ENCODE measurements around the gene BICD1. TPM values are rescaled to one million over a fixed set of nuclear protein-coding genes. Genes with fewer than 3 reads are reported as not detected.

BICD1 gene
- polyA plus RNA-seq, 1 experiment, result 7.9 TPM

DNA sequence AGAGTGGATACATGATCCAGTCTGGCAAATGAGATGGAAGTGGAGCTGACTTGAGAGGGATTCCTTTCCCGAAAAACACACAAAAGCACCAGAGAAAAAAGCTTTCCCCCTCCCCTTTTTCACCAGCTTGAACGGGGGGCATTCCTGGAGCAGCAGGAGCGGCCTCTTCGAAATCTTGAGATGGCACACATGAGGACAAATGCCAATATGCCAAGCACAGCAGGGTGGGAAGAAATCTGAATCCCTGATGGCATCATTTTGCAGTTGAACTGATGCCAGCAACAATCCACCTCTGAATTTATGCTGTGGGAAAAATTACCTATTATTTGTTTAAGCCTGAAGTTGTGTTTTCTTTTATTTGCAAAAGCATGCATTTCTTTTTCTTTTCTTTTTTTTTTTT lies 29.7 kb upstream of the BICD1 start:
- POLR2A ChIA-PET, result no interaction called here
- Histone ChIP-seq H3K4me3 (ENCODE audit: low read depth, low read length) (no peak overlapping the region), H3K36me3 (ENCODE audit: control insufficient read depth, insufficient read depth, low read length) (no peaks in the 10 kb centered on the region), H3K27me3 (ENCODE audit: control insufficient read depth, insufficient read depth, low read length) (no peaks in the 10 kb centered on the region)
- CTCF ChIA-PET, result interaction anchor here (1.5 to 2.4 kb wide), 2 partner anchors 16 to 38 kb away, joined by 3 to 8 read pairs; no protein-coding TSS in a partner anchor
- TF ChIP-seq, protein P1, sequence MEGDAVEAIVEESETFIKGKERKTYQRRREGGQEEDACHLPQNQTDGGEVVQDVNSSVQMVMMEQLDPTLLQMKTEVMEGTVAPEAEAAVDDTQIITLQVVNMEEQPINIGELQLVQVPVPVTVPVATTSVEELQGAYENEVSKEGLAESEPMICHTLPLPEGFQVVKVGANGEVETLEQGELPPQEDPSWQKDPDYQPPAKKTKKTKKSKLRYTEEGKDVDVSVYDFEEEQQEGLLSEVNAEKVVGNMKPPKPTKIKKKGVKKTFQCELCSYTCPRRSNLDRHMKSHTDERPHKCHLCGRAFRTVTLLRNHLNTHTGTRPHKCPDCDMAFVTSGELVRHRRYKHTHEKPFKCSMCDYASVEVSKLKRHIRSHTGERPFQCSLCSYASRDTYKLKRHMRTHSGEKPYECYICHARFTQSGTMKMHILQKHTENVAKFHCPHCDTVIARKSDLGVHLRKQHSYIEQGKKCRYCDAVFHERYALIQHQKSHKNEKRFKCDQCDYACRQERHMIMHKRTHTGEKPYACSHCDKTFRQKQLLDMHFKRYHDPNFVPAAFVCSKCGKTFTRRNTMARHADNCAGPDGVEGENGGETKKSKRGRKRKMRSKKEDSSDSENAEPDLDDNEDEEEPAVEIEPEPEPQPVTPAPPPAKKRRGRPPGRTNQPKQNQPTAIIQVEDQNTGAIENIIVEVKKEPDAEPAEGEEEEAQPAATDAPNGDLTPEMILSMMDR (IDR thresholded peaks at IDR 0.05; ENCODE audit: insufficient read depth, low read depth, low read length), result no peak
- DNase-seq (ENCODE audit: low read depth), result no peak

DNA sequence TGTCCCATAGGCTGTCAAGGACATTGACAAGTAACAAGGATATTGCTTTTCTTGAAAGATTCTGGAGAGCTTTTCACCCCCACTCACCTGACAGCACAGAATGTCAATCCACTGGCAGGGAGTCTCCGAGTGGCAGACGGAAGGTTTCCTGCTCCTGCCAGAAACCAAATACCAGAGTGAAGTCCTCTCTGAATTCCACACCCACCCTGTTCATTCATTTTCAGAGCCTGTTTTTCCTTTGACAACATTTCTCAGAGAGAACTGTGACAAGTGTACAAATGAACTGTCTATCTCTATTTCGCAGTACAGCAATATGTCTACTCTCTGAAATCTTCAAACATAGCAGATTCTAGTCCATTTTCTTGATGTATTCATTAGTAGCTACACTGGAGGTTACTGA lies 26.2 kb upstream of the BICD1 start:
- H3K27me3 ChIP-seq (ENCODE audit: control insufficient read depth, insufficient read depth, low read length), result no peaks in the 10 kb centered on the region
- ChIA-PET POLR2A (no interaction called here), CTCF (interaction anchor here (1.2 kb wide), 1 partner anchor 11 kb away, joined by 3 read pairs; no protein-coding TSS in a partner anchor)
- no peaks in the 10 kb centered on the region for H3K36me3 ChIP-seq (ENCODE audit: control insufficient read depth, insufficient read depth, low read length)
- H3K4me3 ChIP-seq (ENCODE audit: low read depth, low read length), result no peak overlapping the region
- TF ChIP-seq, protein P1 (IDR thresholded peaks at IDR 0.05; ENCODE audit: insufficient read depth, low read depth, low read length), result no peak
- DNase-seq (ENCODE audit: low read depth), result no peak

DNA sequence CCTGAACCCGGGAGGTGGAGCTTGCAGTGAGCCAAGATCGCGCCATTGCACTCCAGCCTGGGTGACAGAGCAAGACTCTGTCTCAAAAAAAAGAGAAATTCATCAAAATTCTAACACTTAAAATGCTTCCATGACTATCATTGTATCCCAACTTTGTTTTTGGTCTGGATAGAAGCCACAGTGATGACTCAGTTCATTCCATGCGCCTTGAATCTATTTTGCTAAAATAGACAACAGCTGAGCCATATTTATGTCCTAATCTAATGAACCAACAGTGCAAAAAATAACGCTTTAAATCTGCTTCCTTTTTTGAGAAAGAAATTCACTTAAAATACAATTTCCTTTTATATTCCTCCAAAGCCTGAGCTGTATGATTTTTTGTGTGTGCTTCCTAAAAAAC lies 23.2 kb upstream of the BICD1 start:
- TF ChIP-seq, protein P1 (IDR thresholded peaks at IDR 0.05; ENCODE audit: insufficient read depth, low read depth, low read length), result no peak
- ChIA-PET POLR2A (interaction anchor here (0.6 kb wide), 1 partner anchor 1938 kb away, joined by 8 read pairs; no protein-coding TSS in a partner anchor), CTCF (interaction anchor here (1.1 to 1.4 kb wide), 3 partner anchors 14 to 229 kb away, joined by 3 to 5 read pairs (median 3); no protein-coding TSS in a partner anchor)
- no peak for DNase-seq (ENCODE audit: low read depth)
- Histone ChIP-seq H3K4me3 (ENCODE audit: low read depth, low read length) (no peak overlapping the region), H3K36me3 (ENCODE audit: control insufficient read depth, insufficient read depth, low read length) (no peaks in the 10 kb centered on the region), H3K27me3 (ENCODE audit: control insufficient read depth, insufficient read depth, low read length) (no peaks in the 10 kb centered on the region)

DNA sequence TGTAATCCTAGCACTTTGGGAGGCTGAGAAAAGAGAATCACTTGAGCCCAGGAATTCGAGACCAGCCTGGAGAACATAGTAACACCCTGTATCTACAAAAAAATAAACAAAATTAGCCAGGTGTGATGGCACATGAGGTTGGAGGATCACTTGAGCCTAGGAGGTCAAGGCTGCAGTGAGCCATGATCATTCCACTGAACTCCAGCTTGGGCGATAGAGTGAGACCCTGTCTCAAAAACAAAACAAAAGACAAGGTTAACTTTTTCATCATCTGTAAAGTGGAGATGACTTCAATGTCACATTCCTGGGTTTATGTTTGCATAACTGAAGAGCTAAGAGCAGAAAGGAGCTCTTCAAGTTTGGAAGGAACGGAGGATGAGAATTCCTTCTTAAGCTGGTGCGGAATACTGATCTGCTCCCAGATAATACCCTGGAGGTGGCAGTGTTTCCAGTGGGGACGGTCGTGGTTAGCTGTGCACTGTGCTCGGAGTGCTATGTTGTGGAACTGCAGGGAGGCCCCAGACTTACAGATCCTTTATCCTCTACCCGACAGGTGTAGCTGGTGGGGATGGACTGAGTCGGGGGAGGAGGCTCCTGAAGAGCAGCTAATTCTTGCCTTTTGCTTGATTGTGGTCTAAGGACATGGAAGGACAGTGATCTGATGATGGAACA lies 22.5 kb upstream of the BICD1 start:
- TF ChIP-seq, protein P1 (IDR thresholded peaks at IDR 0.05; ENCODE audit: insufficient read depth, low read depth, low read length), result no peak
- Histone ChIP-seq H3K4me3 (ENCODE audit: low read depth, low read length) (no peak overlapping the region), H3K27me3 (ENCODE audit: control insufficient read depth, insufficient read depth, low read length) (no peaks in the 10 kb centered on the region), H3K36me3 (ENCODE audit: control insufficient read depth, insufficient read depth, low read length) (no peaks in the 10 kb centered on the region)
- DNase-seq (ENCODE audit: low read depth), result no peak
- ChIA-PET POLR2A (interaction anchor here (0.6 kb wide), 1 partner anchor 1938 kb away, joined by 8 read pairs; no protein-coding TSS in a partner anchor), CTCF (interaction anchor here (0.6 to 1.4 kb wide), 6 partner anchors 12 to 228 kb away, joined by 3 to 5 read pairs (median 3); no protein-coding TSS in a partner anchor)

DNA sequence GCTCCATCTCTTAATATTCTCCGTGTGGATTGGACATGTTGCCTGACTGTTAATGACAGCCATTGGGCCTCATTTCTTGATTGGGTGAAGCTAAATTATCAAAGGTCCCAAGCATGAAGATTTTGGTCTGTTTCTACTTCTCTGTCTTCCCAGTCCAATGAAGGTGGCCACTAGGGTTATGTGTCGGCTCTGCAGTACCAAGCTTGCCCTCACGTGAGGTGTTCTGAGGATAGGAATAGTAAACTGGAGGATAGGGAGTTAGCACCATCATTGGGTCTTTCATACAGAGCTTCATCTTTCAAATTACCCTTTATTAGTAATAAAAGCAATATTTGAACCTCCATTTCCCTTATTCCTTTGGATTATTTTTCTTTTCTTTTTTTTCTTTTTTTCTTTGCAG lies 21.9 kb upstream of the BICD1 start:
- ChIA-PET POLR2A (no interaction called here), CTCF (interaction anchor here (0.6 to 1.4 kb wide), 4 partner anchors 13 to 428 kb away, joined by 3 to 5 read pairs (median 4); no protein-coding TSS in a partner anchor)
- no peaks in the 10 kb centered on the region for H3K27me3 ChIP-seq (ENCODE audit: control insufficient read depth, insufficient read depth, low read length)
- no peak for DNase-seq (ENCODE audit: low read depth)
- no peak overlapping the region for H3K4me3 ChIP-seq (ENCODE audit: low read depth, low read length)
- TF ChIP-seq, protein P1 (IDR thresholded peaks at IDR 0.05; ENCODE audit: insufficient read depth, low read depth, low read length), result no peak
- H3K36me3 ChIP-seq (ENCODE audit: control insufficient read depth, insufficient read depth, low read length), result no peaks in the 10 kb centered on the region
